HEK293 (cell line): ENCODE measurements around the gene GID8.
A peak's percentile ranks its signal among the peaks of the same experiment; 100 is the strongest.

ENCODE experiments used
- CTCF ChIA-PET: fragments of 350-600 bp; formaldehyde crosslinking; extraction: SDS; loops from one replicate; lab custom pipeline; 2021; ENCODE audit warnings: antibody characterized with exemption; lab: Yijun Ruan, JAX
- POLR2A ChIA-PET: fragments of 300-600 bp; formaldehyde crosslinking; extraction: SDS; loops from one replicate; lab custom pipeline; 2020; ENCODE audit warnings: antibody characterized with exemption, inconsistent platforms; lab: Yijun Ruan, JAX
- H3K27ac ChIP-seq: fragments of 200-500 bp; sonication (Bioruptor generic); 2 replicates; pipeline ENCODE4 v1.5.1; 2014; ENCODE audit warnings: low read depth, low read length, control low read depth, inconsistent platforms; ENCODE audit errors: extremely low read depth
- H3K36me3 ChIP-seq, 2 experiments: fragments of 200-500 bp in 1 of 2; sonication (Bioruptor generic) in 1 of 2; 1 replicate in 1 of 2; 2 replicates in 1 of 2; pipeline ENCODE4 v1.5.1; 2014 to 2017; ENCODE audit warnings: inconsistent platforms in 2 of 2, low read length in 2 of 2; ENCODE audit not compliant: control insufficient read depth in 2 of 2, insufficient read depth in 1 of 2
- H3K4me1 ChIP-seq: fragments of 200-500 bp; sonication (Bioruptor generic); 2 replicates; pipeline ENCODE4 v1.5.1; 2014; ENCODE audit warnings: mild to moderate bottlenecking, low read length, inconsistent platforms; ENCODE audit not compliant: control insufficient read depth, insufficient read depth
- H3K4me3 ChIP-seq: 2 replicates; pipeline ENCODE4 v1.5.1; 2011; ENCODE audit warnings: low read depth, mild to moderate bottlenecking, control low read depth, low read length, moderate library complexity
- H3K9me3 ChIP-seq: fragments of 200-500 bp; sonication (Bioruptor generic); 2 replicates; pipeline ENCODE4 v1.5.1; 2014; ENCODE audit warnings: low read depth, low read length, inconsistent platforms; ENCODE audit not compliant: control insufficient read depth, insufficient read depth
- FEZF1 ChIP-seq: fragments of 450-650 bp; formaldehyde crosslinking; IDR thresholded peaks from 2 replicates; pipeline ENCODE4 v1.5.1; 2016; ENCODE audit warnings: missing biosample characterization, missing genetic modification characterization
- KLF7 ChIP-seq: fragments of 450-650 bp; formaldehyde crosslinking; IDR thresholded peaks from 2 replicates; pipeline ENCODE4 v1.5.1; 2016; ENCODE audit warnings: missing biosample characterization, missing genetic modification characterization, borderline replicate concordance
- MEIS1 ChIP-seq: sonication (generic); formaldehyde crosslinking; IDR thresholded peaks from 2 replicates; pipeline ENCODE4 v1.8.1; 2022; ENCODE audit warnings: missing genetic modification reagents, mild to moderate bottlenecking, borderline replicate concordance
- TCF7L2 ChIP-seq: IDR thresholded peaks from 2 replicates; pipeline ENCODE4 v1.6.1; 2011; ENCODE audit warnings: low read depth, mild to moderate bottlenecking, inconsistent platforms, low read length, moderate library complexity, borderline replicate concordance
- ZFP37 ChIP-seq: fragments of 450-650 bp; formaldehyde crosslinking; IDR thresholded peaks from 2 replicates; pipeline ENCODE4 v1.5.1; 2016; ENCODE audit warnings: missing biosample characterization, missing genetic modification characterization
- ZFP69B ChIP-seq: fragments of 450-650 bp; formaldehyde crosslinking; IDR thresholded peaks from 2 replicates; pipeline ENCODE4 v1.5.1; 2016; ENCODE audit warnings: missing biosample characterization, missing genetic modification characterization
- ZNF114 ChIP-seq: fragments of 450-650 bp; formaldehyde crosslinking; IDR thresholded peaks from 2 replicates; pipeline ENCODE4 v1.5.0; 2017; ENCODE audit warnings: missing biosample characterization, missing genetic modification characterization
- ZNF146 ChIP-seq: fragments of 450-650 bp; formaldehyde crosslinking; IDR thresholded peaks from 2 replicates; pipeline ENCODE4 v1.5.1; 2016; ENCODE audit warnings: missing biosample characterization, missing genetic modification characterization
- ZNF169 ChIP-seq: fragments of 450-650 bp; formaldehyde crosslinking; IDR thresholded peaks from 2 replicates; pipeline ENCODE4 v1.5.1; 2016; ENCODE audit warnings: missing biosample characterization, missing genetic modification characterization
- ZNF423 ChIP-seq: fragments of 450-650 bp; formaldehyde crosslinking; IDR thresholded peaks from 2 replicates; pipeline ENCODE4 v1.5.1; 2016; ENCODE audit warnings: missing biosample characterization, missing genetic modification characterization
- ZNF48 ChIP-seq: fragments of 450-650 bp; formaldehyde crosslinking; IDR thresholded peaks from 2 replicates; pipeline ENCODE4 v1.5.1; 2016; ENCODE audit warnings: missing biosample characterization, missing genetic modification characterization
- ZNF501 ChIP-seq: fragments of 450-650 bp; formaldehyde crosslinking; IDR thresholded peaks from 2 replicates; pipeline ENCODE4 v1.5.1; 2016; ENCODE audit warnings: missing biosample characterization, missing genetic modification characterization
- ZNF549 ChIP-seq: fragments of 450-650 bp; IDR thresholded peaks from 2 replicates; pipeline ENCODE4 v1.5.1; 2018; ENCODE audit warnings: missing biosample characterization, missing genetic modification characterization, mild to moderate bottlenecking, inconsistent platforms, moderate library complexity
- ZNF596 ChIP-seq: fragments of 450-650 bp; IDR thresholded peaks from 2 replicates; pipeline ENCODE4 v1.5.0; 2018; ENCODE audit warnings: missing biosample characterization, mild to moderate bottlenecking, missing genetic modification characterization, moderate library complexity
- ZNF600 ChIP-seq: fragments of 450-650 bp; formaldehyde crosslinking; IDR thresholded peaks from 2 replicates; pipeline ENCODE4 v1.5.1; 2016; ENCODE audit warnings: missing biosample characterization, missing genetic modification characterization
- ZNF785 ChIP-seq: fragments of 450-650 bp; formaldehyde crosslinking; IDR thresholded peaks from 2 replicates; pipeline ENCODE4 v1.5.1; 2016; ENCODE audit warnings: missing biosample characterization, missing genetic modification characterization
- ZSCAN23 ChIP-seq: fragments of 450-650 bp; formaldehyde crosslinking; IDR thresholded peaks from 2 replicates; pipeline ENCODE4 v1.5.1; 2016; ENCODE audit warnings: missing biosample characterization, missing genetic modification characterization
- TF ChIP-seq, protein P1 (sequence below): fragments of 450-650 bp; formaldehyde crosslinking; IDR thresholded peaks from 2 replicates; pipeline ENCODE4 v1.5.1; 2016; ENCODE audit warnings: missing biosample characterization, missing genetic modification characterization
- TF ChIP-seq, protein P2 (sequence below): fragments of 450-650 bp; formaldehyde crosslinking; IDR thresholded peaks from 2 replicates; pipeline ENCODE4 v1.5.1; 2017; ENCODE audit warnings: missing biosample characterization, mild to moderate bottlenecking, missing genetic modification characterization, moderate library complexity
- TF ChIP-seq, protein P3 (sequence below): sonication (generic); formaldehyde crosslinking; IDR thresholded peaks from 2 replicates; pipeline ENCODE4 v1.8.1; 2022; ENCODE audit warnings: mild to moderate bottlenecking, moderate library complexity, missing genetic modification reagents
- TF ChIP-seq, protein P4 (sequence below): fragments of 450-650 bp; formaldehyde crosslinking; IDR thresholded peaks from 2 replicates; pipeline ENCODE4 v1.5.1; 2016; ENCODE audit warnings: missing biosample characterization, missing genetic modification characterization, borderline replicate concordance
- TF ChIP-seq, protein P5 (sequence below): fragments of 450-650 bp; formaldehyde crosslinking; IDR thresholded peaks from 2 replicates; pipeline ENCODE4 v1.5.1; 2016; ENCODE audit warnings: missing biosample characterization, missing genetic modification characterization

The GID8 gene

DNA sequence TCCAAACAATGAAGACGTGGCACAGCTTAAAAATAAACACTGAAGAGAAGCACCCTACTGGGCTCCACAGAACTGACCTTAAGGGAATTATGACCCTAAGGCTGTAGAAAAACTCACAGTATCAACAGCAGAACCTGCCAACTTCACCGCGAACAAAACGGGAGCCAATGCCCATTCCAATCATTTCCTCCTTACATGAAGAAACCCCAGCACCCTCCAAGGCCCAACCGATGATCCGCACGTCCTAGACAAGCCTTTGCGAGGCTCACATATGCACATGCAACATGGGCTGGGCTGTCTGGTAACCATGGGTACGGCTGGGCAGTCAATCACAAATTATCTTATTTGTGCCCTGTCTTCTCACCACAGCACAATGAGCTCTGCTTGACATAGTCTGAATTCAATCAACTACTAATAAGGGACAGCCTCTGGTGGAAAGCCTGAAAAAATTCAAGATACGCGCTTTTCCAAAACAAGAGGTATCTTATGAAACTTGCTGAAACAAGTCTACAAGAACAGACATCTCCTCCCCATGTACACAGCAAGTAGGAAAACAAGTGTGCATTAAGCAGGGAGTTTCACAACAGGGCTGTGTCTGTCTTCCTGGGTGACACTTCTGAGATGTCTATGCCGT lies 13.4 kb upstream of the GID8 start (continued):
- TF ChIP-seq, protein P1, sequence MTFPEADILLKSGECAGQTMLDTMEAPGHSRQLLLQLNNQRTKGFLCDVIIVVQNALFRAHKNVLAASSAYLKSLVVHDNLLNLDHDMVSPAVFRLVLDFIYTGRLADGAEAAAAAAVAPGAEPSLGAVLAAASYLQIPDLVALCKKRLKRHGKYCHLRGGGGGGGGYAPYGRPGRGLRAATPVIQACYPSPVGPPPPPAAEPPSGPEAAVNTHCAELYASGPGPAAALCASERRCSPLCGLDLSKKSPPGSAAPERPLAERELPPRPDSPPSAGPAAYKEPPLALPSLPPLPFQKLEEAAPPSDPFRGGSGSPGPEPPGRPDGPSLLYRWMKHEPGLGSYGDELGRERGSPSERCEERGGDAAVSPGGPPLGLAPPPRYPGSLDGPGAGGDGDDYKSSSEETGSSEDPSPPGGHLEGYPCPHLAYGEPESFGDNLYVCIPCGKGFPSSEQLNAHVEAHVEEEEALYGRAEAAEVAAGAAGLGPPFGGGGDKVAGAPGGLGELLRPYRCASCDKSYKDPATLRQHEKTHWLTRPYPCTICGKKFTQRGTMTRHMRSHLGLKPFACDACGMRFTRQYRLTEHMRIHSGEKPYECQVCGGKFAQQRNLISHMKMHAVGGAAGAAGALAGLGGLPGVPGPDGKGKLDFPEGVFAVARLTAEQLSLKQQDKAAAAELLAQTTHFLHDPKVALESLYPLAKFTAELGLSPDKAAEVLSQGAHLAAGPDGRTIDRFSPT (tag by site-specific recombination) = no peak
- TF ChIP-seq ZFP37 (tag by site-specific recombination) (no peak), ZNF549 (tag by site-specific recombination) (no peak), ZNF596 (tag by site-specific recombination) (no peak), ZFP69B (tag by site-specific recombination) (0 out of 2 replicates have a peak, but pooled peaks have one; percentile 10), ZNF114 (tag by site-specific recombination) (no peak), KLF7 (tag by site-specific recombination) (no peak), ZNF501 (tag by site-specific recombination) (no peak), TCF7L2 (no peak), ZNF785 (tag by site-specific recombination) (no peak), ZNF146 (tag by site-specific recombination) (no peak), FEZF1 (tag by site-specific recombination) (no peak), ZSCAN23 (tag by site-specific recombination) (no peak), ZNF600 (tag by site-specific recombination) (peak; percentile 62)
- TF ChIP-seq, protein P2, sequence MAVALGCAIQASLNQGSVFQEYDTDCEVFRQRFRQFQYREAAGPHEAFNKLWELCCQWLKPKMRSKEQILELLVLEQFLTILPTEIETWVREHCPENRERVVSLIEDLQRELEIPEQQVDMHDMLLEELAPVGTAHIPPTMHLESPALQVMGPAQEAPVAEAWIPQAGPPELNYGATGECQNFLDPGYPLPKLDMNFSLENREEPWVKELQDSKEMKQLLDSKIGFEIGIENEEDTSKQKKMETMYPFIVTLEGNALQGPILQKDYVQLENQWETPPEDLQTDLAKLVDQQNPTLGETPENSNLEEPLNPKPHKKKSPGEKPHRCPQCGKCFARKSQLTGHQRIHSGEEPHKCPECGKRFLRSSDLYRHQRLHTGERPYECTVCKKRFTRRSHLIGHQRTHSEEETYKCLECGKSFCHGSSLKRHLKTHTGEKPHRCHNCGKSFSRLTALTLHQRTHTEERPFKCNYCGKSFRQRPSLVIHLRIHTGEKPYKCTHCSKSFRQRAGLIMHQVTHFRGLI = peak; percentile 15; the same call in 1 of the 2 replicates

DNA sequence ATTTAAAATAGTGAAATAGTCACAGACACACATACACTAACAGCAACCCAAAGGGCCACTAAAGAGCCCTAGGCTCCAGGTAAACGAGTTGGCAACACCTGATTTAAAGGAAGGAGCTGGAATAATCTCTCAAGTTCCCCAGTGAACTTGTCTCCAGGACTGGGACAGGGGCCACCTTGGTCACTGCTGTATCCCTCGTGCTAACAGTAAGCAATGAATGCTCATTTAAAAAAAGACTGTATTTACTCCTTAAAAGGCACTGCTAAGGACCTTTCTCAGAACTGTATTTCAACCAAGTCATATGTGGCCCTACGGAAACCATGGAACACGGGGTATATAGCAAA lies 12.9 kb upstream of the GID8 start:
- TF ChIP-seq ZNF114 (tag by site-specific recombination) (no peak), ZNF423 (tag by site-specific recombination) (no peak), ZNF48 (tag by site-specific recombination) (no peak), MEIS1 (no peak), ZNF169 (tag by site-specific recombination) (no peak)
- TF ChIP-seq, protein P3, sequence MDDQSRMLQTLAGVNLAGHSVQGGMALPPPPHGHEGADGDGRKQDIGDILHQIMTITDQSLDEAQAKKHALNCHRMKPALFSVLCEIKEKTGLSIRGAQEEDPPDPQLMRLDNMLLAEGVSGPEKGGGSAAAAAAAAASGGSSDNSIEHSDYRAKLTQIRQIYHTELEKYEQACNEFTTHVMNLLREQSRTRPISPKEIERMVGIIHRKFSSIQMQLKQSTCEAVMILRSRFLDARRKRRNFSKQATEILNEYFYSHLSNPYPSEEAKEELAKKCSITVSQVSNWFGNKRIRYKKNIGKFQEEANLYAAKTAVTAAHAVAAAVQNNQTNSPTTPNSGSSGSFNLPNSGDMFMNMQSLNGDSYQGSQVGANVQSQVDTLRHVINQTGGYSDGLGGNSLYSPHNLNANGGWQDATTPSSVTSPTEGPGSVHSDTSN = no peak
- TF ChIP-seq, protein P4, sequence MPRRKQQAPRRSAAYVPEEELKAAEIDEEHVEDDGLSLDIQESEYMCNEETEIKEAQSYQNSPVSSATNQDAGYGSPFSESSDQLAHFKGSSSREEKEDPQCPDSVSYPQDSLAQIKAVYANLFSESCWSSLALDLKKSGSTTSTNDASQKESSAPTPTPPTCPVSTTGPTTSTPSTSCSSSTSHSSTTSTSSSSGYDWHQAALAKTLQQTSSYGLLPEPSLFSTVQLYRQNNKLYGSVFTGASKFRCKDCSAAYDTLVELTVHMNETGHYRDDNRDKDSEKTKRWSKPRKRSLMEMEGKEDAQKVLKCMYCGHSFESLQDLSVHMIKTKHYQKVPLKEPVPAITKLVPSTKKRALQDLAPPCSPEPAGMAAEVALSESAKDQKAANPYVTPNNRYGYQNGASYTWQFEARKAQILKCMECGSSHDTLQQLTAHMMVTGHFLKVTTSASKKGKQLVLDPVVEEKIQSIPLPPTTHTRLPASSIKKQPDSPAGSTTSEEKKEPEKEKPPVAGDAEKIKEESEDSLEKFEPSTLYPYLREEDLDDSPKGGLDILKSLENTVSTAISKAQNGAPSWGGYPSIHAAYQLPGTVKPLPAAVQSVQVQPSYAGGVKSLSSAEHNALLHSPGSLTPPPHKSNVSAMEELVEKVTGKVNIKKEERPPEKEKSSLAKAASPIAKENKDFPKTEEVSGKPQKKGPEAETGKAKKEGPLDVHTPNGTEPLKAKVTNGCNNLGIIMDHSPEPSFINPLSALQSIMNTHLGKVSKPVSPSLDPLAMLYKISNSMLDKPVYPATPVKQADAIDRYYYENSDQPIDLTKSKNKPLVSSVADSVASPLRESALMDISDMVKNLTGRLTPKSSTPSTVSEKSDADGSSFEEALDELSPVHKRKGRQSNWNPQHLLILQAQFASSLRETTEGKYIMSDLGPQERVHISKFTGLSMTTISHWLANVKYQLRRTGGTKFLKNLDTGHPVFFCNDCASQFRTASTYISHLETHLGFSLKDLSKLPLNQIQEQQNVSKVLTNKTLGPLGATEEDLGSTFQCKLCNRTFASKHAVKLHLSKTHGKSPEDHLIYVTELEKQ = no peak
- TF ChIP-seq, protein P5, sequence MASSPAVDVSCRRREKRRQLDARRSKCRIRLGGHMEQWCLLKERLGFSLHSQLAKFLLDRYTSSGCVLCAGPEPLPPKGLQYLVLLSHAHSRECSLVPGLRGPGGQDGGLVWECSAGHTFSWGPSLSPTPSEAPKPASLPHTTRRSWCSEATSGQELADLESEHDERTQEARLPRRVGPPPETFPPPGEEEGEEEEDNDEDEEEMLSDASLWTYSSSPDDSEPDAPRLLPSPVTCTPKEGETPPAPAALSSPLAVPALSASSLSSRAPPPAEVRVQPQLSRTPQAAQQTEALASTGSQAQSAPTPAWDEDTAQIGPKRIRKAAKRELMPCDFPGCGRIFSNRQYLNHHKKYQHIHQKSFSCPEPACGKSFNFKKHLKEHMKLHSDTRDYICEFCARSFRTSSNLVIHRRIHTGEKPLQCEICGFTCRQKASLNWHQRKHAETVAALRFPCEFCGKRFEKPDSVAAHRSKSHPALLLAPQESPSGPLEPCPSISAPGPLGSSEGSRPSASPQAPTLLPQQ (tag by site-specific recombination) = no peak
- Histone ChIP-seq H3K4me1 (peaks cover 27% of the 10 kb centered on the region), H3K36me3 (peaks cover 0 to 7% of the 10 kb centered on the region in 2 experiments; a peak in 1 of 3 replicates), H3K9me3 (no peaks in the 10 kb centered on the region), H3K4me3 (peak overlapping the region; percentile 86), H3K27ac (peak overlapping the region; percentile 89; the same call in 1 of the 2 replicates)
- ChIA-PET CTCF (interaction anchor here (0.6 to 2.2 kb wide), 5 partner anchors 17 to 298 kb away, joined by 3 to 11 read pairs (median 3); no protein-coding TSS in a partner anchor), POLR2A (interaction anchor here (2.2 kb wide), 1 partner anchor 12 kb away, joined by 13 read pairs; the partner anchor contains the start of gene GID8)
